Stimulated activated CD8-positive, alpha-beta memory T cell treated with anti-CD3 and anti-CD28 coated beads, Interleukin-12 subunit alpha, Interleukin-12 subunit beta, amount 100 ng/mL, for 1 hour (primary cell): ENCODE measurements around the gene POMT2.
A peak's percentile ranks its signal among the peaks of the same experiment; 100 is the strongest.
"Not testable (repeated sequence)": the region's sequence is repeated elsewhere in the genome, so short reads cannot be mapped to it uniquely, and the experiment has no call there.

Source experiments
- DNase-seq: peaks from one replicate; pipeline ENCODE4 v3.0.0-alpha.2; 2020; ENCODE audit warnings: low read depth

The POMT2 gene, protein sequence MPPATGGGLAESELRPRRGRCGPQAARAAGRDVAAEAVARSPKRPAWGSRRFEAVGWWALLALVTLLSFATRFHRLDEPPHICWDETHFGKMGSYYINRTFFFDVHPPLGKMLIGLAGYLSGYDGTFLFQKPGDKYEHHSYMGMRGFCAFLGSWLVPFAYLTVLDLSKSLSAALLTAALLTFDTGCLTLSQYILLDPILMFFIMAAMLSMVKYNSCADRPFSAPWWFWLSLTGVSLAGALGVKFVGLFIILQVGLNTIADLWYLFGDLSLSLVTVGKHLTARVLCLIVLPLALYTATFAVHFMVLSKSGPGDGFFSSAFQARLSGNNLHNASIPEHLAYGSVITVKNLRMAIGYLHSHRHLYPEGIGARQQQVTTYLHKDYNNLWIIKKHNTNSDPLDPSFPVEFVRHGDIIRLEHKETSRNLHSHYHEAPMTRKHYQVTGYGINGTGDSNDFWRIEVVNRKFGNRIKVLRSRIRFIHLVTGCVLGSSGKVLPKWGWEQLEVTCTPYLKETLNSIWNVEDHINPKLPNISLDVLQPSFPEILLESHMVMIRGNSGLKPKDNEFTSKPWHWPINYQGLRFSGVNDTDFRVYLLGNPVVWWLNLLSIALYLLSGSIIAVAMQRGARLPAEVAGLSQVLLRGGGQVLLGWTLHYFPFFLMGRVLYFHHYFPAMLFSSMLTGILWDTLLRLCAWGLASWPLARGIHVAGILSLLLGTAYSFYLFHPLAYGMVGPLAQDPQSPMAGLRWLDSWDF

DNA sequence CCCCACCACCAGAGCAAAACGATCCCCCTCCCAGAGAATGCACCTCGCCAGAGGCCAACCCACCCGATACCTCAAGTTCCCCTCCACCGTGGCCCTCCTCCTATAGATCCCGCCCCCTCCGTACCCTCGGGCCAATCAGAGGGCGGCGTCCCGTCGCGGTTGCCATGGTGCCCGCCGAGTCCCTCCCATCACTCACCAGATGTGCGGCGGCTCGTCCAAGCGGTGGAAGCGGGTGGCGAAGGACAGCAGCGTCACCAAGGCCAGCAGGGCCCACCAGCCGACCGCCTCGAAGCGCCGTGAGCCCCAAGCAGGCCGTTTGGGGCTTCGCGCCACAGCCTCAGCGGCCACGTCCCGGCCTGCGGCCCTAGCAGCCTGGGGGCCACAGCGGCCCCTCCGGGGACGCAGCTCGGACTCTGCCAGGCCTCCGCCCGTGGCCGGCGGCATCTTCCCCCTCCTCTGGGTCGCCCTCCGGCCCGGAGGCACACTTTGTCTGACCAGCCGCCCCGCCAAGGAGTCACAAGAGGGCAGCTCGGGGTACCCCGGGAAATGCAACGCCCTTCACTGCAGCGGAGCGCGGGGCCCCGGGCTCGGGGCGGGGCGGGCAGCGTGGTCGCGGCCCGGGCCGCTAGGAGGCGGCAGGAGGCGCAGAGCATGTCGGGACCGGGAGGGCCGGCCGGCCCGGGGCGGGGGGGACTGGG, at the start of gene POMT2:
Gene POMT2, minus strand, starts transcription at position 646 of the 698 bp plus-strand sequence. Its CDS starts 202 bp downstream, at position 444.
- peak; percentile 91 for DNase-seq

DNA sequence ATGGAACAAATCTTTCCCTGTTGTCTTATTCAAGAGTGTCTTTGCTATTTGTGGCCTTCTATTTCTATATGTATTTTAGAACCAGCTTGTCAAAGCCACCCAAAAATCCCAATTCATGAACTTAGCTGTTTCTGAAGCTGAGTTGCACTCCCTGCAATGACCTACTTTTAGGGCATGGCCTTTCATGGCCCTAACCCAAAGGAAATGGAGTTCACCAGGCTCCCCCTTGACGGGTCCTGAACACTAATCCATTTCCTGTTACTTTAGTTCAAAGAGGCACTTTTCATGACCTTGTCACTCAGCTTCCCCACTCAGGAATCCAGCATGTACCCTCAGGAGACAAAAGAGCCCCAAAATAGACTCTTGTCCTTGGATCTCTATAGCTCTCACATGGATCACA, 48.6 kb upstream of the POMT2 start:
- no peak for DNase-seq

DNA sequence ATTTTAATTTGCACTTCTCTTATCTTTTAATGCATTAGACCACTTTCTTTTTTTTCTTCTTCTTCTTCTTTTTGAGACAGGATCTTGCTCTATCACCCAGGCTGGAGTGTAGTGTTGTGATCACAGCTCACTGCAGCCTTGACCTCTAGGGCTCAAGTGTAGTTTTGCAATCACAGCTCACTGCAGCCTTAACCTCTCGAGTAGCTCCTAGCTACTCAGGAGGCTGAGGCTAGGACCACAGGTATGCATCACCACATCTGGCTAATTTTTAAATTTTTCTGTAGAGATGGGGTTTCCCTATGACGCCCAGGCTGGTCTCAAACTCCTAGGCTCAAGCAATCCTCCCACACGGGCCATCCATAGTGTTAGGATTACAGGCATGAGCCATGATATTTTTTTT, 43.5 kb upstream of the POMT2 start:
- DNase-seq = no peak

DNA sequence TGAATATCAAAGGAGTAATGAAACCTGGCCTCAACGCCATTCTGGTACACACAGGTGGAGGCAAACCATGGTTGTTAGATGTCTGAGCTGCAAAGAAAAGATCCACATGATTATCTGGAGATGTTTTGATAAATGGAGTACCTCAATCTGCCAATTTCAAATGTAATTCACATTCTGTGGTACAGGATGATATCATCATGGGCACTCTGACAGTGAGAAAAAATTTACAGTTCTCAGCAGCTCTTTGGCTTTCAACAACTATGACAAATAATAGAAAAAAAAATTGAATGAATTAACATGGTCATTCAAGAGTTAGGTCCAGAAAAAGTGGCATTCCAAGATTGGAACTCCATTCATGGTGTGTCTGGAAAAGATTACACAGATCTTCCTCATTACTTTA, 38.9 kb upstream of the POMT2 start:
- no peak for DNase-seq

DNA sequence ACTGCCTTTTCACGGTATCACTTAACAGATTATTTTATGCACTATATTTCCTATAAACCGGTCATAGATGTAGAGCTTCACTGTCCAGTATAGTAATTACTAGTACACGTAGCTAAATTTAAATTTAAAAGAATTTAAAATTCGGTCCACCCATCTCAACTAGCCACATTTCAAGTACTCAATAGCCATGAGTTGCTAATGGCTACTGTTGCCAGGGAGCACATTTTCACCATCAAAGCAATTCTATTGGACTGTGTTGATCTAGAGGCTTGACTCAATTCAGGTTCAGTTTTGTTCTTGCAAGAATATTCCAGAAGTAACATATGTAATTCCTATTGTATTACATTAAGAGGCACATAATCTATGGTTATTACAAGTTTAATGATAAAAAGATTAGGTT, 36.2 kb upstream of the POMT2 start:
- DNase-seq = no peak

DNA sequence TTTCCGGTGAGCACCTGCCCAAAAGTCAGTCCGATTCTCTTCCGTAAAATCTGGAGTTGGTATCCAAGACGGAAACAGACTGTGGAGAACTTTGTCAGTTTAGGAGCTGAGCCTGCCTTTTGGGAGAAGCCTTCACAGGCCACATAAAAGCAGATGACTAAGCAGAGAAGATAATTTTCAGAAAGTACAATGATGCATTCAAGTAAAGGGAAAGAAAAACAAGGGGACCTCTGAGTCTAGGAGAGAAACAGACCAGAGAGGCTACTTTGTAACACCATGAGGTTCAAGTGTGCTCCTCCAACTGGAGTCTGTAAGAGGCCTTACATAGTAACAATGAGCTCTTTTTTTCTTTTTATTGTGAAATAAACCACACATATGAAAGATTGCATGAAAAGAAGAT, 35.1 kb upstream of the POMT2 start:
- no peak for DNase-seq

DNA sequence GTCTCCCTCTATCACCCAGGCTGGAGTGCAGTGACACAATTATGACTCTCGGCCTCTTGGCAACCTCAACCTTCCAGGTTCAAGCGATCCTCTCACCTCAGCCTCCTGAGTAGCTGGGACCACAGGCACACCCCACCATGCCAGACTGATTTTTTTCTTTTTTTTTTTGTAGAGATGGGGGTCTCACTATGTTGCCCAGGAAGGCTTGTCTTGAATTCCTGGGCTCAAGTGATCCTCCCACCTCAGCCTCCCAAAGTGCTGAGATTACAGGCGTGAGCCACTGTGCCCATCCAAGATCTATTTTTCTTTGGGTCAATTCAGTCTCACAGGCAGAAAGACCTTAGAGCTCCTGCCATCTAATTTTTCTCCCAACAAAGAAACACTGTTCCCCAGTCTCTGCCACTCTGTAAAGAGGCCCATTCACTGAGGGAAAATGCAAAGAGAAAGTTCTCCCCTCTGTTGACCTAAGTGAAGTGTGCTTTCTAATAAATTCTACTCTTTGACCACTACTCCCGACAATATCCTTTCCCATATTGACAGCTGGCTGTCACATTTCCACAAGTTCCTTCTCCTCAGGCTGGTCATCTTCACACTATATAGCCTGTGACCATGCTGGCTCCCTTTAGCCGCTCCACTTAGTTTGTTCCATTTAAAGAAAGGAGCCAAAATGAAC, 32.9 kb upstream of the POMT2 start:
- no peak for DNase-seq

DNA sequence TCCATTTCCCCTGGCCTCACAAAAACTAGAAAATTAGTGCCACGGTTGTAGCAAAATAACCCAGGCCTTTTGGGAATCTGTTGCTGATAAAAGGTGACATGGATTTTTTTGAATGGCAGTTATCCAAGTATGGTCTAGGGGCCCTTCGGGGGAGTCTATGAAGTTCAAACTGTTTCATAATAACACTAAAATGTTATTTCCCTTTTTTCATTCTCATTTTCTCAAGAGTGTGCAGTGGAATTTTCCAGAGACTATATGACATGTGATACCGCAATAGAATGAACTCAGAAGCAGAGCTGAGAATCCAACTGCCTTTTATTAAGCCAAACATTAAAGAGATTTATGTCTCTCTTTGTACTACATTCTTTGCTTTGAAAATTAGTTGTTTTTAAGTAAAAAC, 27.1 kb upstream of the POMT2 start:
- no peak for DNase-seq

DNA sequence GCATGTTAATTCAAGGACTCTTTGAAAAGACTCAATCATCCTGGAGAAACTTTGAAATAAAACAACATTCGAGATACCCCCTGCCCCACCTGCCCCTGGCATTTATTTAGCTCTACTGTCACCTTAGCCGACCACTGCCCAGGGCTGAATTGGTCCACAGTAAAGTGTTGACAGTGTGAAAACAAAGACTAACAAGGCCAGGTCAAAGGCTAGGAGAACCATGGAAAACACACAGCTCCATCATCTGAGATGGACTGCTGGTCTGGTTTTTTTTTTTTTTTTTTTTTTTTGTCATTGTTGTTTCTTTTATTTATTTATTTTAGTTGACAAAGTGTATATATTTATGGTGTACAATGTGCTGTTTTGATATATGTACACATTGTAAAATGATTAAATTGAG, 25.8 kb upstream of the POMT2 start:
- DNase-seq = no peak

DNA sequence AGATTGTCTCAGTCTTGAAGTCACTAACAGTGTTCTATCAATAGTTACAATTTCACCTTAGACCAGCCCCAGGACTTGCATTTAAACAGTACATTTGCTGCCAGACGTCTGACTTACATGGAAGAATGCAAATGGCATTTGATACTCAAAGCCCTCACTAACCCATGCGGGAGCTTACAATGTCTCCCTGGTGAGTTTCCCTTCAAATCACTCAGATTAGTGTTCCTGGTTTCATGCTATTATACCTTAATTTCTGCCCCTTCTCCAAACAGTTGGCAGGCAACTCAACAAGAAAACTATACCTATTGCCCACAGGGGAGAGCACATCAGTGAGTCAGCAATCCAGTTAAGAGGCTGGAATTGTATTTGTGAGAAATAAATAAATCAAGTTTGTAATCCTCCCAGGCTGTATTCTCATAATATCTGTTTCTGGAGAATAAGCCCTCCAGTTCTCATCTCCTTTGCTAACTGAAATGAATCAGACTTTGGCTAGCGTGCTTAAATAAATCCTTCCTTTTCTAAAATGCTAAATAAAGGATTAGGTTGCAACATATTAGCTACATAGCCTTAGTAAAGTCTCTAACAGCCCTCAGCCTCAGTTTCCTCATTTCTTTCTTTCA, 23.8 kb upstream of the POMT2 start:
- no peak for DNase-seq

DNA sequence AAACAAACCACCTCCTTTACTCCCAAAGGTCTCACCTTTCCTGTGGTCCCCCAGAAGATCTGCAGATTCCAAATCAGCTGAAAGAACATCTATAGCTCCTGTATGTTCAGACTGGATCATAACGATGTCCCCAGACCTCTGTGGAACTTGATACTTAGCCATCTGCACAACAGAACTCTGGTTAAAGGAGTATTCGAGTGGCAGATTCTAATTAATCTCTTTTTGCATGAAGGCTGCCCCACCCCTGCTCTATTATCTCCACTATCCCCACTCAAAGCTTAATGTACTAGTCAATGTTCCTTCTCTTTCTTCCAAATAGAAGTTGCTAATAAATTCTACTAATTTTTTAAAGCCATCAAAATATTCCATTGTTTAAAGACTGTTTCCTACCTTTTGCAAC, 23.0 kb upstream of the POMT2 start:
- DNase-seq = no peak

DNA sequence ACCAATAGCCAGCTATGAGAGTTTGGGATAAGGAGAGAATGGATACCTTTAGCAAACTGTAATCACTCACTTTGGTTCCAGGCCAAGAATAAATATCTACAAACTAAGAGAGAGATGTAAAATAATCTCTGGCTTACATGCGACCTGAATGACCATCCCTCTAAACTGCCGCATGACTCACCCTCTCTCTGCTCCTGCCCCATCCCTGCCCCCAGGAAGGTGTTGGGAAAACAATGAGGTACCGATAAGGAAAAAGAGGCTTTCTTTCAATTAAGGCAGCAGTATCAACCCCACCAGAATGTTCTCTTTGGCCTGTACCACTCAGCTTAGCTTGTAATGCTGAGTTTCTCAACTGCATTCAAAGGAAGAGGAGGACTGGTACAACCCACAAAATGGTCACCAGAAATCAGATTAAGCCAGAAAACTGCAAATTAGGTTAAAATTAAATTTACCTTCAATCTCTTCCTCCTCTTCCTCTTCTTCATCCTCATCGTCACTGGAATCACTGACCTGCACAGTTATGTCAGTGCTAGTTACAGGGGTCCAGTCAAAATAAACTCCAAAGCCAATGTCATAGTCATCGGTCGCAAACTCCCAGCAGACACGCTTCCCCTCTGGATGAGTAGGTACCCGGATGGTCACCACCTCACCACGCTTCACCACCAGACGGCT, 22.2 kb upstream of the POMT2 start:
- no peak for DNase-seq

DNA sequence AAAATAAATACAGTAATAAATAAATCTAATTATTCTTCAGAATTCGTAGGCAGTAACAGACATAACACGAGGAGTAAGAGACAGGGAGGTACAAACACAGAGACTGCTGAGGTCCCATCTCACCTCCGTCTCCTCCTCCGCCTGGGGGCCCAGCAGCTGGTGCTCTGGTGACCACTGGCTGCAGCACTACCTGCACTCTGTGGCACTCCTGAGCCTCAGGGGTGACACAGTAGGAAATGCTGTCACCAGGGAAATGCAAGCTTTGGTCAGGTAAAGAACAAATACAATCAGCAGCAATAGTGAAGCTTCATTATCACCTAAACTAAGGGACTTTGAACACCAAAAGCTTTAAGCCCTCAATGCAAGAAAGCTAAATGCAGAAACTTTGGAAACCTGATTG, 19.7 kb upstream of the POMT2 start:
- DNase-seq = no peak

DNA sequence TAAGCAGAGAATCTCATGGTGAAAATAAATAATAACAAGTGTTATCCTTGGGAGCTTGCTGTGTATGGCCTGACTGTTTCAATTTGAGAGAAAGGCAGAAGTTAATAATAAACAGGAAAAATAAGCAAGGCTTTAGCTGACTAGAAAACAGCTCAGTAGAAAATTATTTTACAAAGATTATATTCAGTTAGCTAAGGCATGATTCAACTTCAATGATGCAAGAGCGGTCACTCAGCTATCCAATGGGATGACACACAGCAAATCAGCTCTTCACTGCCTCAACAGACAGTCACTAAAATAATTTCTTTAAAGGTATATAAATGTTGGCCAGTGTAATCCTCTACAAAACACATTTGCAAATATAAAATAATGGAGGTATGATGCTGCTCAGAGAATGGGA, 18.7 kb upstream of the POMT2 start:
- no peak for DNase-seq

DNA sequence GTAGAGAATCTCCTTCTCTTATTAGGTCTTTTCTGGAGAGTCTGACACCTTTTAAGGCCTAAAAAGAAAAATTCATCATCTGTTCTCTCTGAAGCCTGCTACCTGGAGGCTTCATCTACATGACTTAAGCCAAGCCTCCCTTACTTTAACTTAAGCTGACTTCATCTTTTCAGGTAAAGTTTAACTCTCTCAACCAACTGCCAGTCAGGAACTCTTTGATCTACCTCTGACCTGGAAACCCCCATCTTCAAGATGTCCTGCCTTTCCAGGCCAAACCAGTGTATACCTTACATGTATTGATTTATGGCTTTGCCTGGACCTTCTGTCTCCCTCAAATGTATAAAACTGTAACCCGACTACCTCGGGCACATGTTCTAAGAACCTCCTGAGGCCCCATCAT, 17.6 kb upstream of the POMT2 start:
- DNase-seq = no peak

DNA sequence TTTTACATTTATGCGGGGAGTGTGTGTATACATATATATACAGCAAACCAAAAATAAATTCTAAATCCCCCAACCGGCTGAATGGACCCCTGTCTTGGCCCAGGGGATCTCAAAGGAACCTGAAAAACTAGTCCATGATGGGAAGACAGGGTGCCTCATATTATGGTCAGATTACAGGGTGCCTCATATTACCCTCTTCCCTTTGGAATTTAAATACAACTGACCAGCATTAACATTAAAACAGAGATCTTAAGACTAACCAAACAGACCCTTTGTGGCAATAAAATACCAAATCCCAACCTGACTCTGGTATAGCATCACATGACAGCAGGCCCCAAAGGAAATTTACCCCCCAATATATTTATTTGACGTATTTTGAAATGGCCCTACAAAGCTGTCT, 17.2 kb upstream of the POMT2 start:
- no peak for DNase-seq

DNA sequence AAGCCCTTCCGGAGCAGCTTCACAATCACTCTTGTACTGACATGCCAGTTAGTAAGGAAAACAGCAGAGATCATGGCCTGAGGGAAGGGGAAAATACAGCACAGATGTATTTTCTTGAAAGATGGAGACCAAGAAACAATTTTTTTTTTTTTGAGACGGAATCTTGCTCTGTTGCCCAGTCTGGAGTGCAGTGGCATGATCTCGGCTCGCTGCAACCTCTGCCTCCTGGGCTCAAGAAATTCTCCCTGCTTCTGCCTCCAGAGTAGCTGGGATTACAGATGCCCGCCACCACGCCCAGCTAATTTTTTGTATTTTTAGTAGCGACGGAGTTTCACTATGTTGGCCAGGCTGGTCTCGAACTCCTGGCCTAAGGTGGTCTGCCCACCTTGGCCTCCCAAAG, 16.6 kb upstream of the POMT2 start:
- DNase-seq = not testable (repeated sequence)

DNA sequence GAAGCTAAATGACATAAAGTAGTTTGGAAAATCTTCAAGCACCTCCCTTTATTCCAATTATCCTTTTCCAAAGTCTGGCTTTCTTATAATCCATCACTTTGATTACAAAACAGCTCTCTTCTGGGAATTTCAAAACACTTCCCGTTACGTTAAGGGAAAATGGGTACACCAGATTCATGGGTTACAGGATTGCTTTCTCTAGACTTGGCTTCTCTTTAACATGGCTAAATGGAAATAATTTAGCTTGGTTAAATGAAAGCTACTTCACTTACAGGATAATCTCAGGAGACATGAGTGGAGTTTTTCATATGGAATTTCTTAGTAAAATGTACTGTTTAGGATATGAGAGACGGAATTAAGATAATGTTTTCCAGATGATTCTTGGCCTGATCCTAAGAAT, 14.9 kb upstream of the POMT2 start:
- DNase-seq = no peak

DNA sequence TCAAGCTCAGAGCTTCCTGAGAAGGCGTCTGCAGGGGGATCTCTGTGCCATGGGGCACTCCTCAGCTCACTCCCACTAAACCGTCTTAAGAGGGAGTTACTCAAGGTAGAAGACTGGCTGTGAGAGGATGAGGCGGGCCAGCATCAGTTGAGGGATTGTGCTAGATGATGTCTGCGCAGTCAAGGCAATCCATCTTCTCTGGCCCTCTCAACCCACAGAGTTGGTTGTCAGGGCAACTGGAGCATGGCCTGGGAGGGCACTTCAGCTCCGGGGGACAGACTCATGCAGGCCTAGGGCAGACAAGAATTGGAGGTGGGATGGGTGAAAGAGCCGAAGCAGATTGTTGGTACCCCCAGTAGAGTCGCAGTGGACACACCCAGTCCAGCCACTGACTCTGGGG, 9.2 kb upstream of the POMT2 start:
- DNase-seq = no peak

DNA sequence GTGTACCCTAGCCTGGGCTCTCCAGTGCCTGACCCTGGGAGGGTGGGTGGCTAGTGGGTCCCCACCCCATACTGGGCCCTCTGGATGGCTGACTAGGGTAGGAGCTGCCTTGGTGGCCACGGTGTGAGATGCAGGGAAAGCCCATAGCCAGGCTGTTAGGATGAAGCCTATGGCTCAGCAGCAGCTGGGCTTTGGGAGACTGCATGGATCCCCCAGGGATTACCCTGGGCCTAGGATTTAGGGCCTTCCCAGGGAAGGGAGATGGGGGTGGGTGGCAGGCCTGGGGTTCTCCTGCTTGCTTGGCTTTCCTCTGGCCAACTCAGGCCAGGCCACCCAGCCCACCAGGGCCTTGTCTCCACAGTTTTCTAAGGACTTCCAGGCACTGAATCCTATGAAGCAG, 6.4 kb upstream of the POMT2 start:
- DNase-seq = no peak

DNA sequence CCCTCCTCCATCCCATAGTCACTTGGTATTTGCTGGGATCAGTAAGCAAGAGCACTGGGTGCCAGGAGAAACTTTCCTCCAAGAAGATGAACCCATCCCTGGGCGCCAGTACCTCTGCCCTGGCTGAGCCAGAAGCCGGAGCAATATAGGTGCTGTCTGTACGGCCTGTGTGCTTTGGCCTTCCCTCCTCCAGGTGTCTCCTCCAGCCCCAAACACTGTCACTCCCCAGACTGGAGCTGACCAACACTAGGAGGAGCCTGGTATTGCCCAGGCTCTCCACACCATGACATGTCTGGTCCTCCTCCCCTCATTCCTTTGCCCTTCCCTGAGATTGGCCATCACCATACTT, 5.0 kb upstream of the POMT2 start:
- DNase-seq = no peak
